ENCODE results near the gene GDPD3.
"Not testable (repeated sequence)": the region's sequence is repeated elsewhere in the genome, so short reads cannot be mapped to it uniquely, and the experiment has no call there.

GDPD3 gene

DNA sequence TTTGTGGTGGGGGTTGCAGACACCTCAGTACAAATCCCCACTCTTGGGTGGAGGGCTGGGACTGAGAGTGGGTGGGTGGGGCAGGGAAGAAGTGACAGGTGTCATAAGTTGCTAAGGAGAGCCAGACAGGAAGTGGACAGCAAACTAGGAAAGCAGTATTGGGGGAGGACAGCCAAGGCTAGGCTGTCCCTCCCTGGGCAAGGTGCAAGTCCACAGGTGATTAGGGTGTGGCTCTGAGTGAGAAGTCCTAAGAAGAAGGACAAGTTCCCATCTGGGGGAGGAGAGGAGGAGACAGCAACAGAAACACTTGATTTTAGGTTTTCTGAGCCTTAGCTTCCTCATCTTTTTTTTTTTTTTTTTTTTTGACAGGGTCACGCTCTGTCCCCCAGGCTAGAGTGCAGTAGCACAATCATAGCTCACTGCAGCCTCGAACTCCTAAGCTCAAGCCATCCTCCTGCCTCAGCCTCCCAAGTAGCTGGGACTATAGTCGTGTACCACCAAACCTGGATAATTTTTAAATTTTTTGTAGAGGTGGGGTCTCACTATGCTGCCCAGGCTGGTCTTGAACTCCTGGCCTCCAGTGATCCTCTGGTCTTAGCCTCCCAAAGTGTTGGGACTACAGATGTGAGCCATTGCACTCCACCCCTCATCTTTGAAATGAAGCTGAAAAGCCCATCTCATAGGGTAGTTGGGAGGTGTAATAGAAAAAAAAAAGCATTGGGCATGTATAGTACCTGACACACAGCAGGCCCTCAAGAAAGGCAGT lies 7.2 kb upstream of the GDPD3 start:
- H3K4me3 ChIP-seq (ENCODE audit: low read length): no peak overlapping the region
- H3K36me3 ChIP-seq (ENCODE audit: control insufficient read depth, insufficient read depth, low read length): peaks cover 20% of the 10 kb centered on the region
- no peaks in the 10 kb centered on the region for H3K9me3 ChIP-seq (ENCODE audit: control insufficient read depth, low read length)
- peak overlapping the region; percentile 4 for H3K9ac ChIP-seq (ENCODE audit: low read length)
- H3K4me1 ChIP-seq (ENCODE audit: control insufficient read depth, insufficient read depth, low read length): peaks cover 79% of the 10 kb centered on the region
- no peaks in the 10 kb centered on the region for H3K27me3 ChIP-seq (ENCODE audit: control insufficient read depth, insufficient read depth, low read length)

DNA sequence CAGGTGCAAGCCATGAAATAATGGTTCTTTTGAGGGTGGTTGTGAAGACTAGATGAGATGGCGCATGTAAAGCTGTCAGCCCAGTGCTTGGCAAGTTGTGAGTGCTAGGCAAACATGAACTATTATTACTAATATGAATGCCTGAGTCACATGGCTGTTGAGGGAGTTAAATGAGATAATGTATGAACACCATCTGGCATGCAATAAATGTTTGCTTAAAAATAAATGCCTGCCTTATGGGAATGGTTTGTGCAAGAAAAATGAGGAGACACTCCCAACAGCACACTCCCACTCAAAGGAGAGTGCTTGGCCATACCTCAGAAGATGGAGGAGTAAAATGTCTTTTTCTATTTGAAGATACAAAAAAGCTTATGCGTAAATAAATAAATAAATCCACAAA lies 6.1 kb upstream of the GDPD3 start:
- H3K36me3 ChIP-seq (ENCODE audit: control insufficient read depth, insufficient read depth, low read length): peaks cover 20% of the 10 kb centered on the region
- no peak overlapping the region for H3K9ac ChIP-seq (ENCODE audit: low read length)

DNA sequence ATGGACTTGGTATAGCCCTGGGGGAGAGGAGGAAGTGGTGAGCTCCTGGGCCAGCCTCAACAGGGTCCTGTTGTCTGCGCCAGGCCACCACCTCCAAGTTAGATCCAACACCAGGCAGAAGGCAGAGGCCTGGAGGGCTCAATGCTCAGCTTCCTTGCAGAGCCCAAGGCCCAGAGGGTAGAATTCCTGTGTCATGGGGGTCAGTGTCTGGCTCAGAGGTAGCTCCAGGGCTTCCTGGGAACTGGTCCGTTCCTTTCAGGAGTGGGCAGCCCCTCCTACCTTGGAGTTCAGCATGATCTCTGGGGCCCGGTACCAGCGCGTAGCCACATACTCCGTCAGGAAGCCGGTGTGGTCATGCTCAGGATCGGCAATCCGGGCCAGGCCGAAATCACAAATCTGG lies 4.4 kb upstream of the GDPD3 start:
- Histone ChIP-seq H3K9me3 (ENCODE audit: control insufficient read depth, low read length) (no peaks in the 10 kb centered on the region), H3K4me1 (ENCODE audit: control insufficient read depth, insufficient read depth, low read length) (peaks cover 93% of the 10 kb centered on the region), H3K9ac (ENCODE audit: low read length) (no peak overlapping the region), H3K4me3 (ENCODE audit: low read length) (no peak overlapping the region), H3K36me3 (ENCODE audit: control insufficient read depth, insufficient read depth, low read length) (peaks cover 20% of the 10 kb centered on the region), H3K27me3 (ENCODE audit: control insufficient read depth, insufficient read depth, low read length) (no peaks in the 10 kb centered on the region)

More for the DNA sequence above, 6.1 kb upstream of the GDPD3 start:
- no peaks in the 10 kb centered on the region for H3K27me3 ChIP-seq (ENCODE audit: control insufficient read depth, insufficient read depth, low read length)
- no peak overlapping the region for H3K4me3 ChIP-seq (ENCODE audit: low read length)
- H3K4me1 ChIP-seq (ENCODE audit: control insufficient read depth, insufficient read depth, low read length): peaks cover 88% of the 10 kb centered on the region
- no peaks in the 10 kb centered on the region for H3K9me3 ChIP-seq (ENCODE audit: control insufficient read depth, low read length)

DNA sequence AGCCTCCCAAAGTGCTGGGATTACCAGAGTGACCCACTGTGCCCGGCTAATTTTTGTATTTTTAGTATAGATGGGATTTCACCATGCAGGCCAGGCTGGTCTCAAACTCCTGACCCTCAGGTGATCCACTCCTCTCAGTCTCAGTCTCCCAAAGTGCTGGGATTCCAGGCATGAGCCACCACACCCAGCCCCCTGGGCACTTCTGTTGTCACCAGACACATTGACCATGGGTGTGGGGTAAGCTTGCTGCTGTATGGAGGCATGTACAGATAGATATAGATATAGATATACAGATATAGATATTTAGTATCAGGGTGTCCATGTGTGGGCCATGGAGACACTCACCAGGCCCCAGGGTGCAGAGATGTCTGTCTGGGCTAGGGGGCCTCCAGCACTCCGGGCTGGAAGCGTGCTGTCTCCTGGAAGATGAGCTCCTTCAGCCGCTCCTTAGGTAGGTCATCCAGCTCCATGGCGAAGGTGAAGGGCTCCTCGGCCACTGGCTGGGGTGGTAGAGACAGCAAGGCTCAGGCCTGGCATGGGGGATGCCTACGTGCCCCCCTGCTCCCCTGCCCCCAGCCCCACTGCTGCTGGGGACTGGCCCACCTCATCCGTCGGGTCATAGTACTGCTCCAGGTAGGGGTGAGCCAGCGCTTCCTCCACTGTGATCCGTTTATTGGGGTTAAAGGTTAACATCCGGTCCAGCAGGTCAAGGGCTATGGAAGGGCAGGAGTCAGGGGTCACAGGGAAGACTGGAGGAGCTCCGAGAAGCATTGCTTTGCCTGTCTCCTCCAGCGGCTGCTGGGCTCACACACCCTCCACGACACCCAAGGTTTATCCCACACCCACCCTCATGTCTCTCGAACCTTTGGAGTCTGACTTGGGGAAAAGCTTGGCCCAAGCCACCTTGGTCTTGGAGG lies 3.2 kb upstream of the GDPD3 start:
- Histone ChIP-seq H3K4me1 (ENCODE audit: control insufficient read depth, insufficient read depth, low read length) (peaks cover 89% of the 10 kb centered on the region), H3K27me3 (ENCODE audit: control insufficient read depth, insufficient read depth, low read length) (no peaks in the 10 kb centered on the region), H3K9me3 (ENCODE audit: control insufficient read depth, low read length) (no peaks in the 10 kb centered on the region), H3K36me3 (ENCODE audit: control insufficient read depth, insufficient read depth, low read length) (peaks cover 27% of the 10 kb centered on the region), H3K9ac (ENCODE audit: low read length) (no peak overlapping the region), H3K4me3 (ENCODE audit: low read length) (no peak overlapping the region)

DNA sequence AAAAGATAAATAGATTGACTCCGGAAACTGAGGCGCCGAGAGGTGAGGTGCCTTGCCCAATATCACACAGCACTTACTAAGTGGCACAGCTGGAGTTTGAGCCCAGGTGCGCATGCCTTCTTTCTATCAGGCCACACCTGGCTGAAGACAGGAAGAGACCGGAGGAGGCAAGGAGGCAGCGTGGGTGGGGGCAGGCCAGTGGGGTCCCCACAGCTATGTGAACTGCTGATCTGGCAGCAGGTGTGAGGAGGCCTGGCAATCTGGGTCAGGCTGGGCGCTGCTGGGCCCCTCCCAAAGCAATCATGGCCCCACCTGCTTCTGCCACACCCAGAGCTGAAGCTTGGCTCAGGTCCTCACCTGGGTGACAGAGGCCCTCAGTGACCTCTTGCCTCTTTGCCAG lies 1.9 kb upstream of the GDPD3 start:
- peaks cover 24% of the 10 kb centered on the region for H3K36me3 ChIP-seq (ENCODE audit: control insufficient read depth, insufficient read depth, low read length)
- no peak overlapping the region for H3K4me3 ChIP-seq (ENCODE audit: low read length)
- no peaks in the 10 kb centered on the region for H3K27me3 ChIP-seq (ENCODE audit: control insufficient read depth, insufficient read depth, low read length)
- peaks cover 79% of the 10 kb centered on the region for H3K4me1 ChIP-seq (ENCODE audit: control insufficient read depth, insufficient read depth, low read length)
- H3K9me3 ChIP-seq (ENCODE audit: control insufficient read depth, low read length): no peaks in the 10 kb centered on the region
- H3K9ac ChIP-seq (ENCODE audit: low read length): no peak overlapping the region

DNA sequence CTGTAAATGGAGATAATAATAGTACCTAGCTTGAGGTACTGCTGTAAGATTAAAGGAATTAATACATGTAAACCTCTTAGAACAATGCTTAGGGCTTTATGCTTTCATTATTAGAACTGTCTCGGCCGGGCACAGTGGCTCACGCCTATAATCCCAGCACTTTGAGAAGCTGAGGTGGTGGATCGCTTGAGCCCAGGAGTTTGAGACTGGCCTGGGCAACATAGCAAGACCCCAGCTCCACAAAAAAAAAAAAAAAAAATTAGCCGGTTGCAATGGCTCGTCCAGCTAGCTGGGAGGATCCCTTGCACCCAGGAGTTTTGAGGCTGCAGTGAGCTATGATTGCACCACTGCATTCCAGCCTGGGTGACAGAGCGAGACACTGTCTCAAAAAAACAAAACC lies 1.5 kb upstream of the GDPD3 start:
- H3K9me3 ChIP-seq (ENCODE audit: control insufficient read depth, low read length); H3K4me3 ChIP-seq (ENCODE audit: low read length); H3K27me3 ChIP-seq (ENCODE audit: control insufficient read depth, insufficient read depth, low read length): not testable (repeated sequence)
- Histone ChIP-seq H3K4me1 (ENCODE audit: control insufficient read depth, insufficient read depth, low read length) (peaks cover 75% of the 10 kb centered on the region), H3K9ac (ENCODE audit: low read length) (peak overlapping the region; percentile 43), H3K36me3 (ENCODE audit: control insufficient read depth, insufficient read depth, low read length) (peaks cover 24% of the 10 kb centered on the region)

DNA sequence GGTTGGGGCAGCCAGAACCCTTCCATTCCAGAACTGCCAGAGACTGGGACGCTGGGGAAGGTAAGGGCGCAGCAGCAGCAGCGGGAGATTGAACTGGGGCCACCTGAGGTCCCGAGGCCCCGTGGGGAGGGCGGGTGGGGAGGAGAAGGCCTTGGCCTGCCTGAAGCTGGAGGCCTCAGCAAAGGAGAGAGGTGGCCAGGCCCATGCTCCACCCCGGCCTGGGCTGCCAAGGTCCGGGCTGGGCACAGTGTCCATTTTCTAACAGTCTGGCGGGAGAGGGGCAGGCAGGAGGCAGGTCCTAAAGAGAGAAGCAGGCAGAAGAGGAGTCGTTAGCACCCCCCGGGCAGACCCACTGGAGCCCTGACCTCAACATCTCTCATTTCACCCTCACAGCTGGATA lies 1.1 kb upstream of the GDPD3 start:
- H3K9me3 ChIP-seq (ENCODE audit: control insufficient read depth, low read length): no peaks in the 10 kb centered on the region
- peak overlapping the region; percentile 43 for H3K9ac ChIP-seq (ENCODE audit: low read length)
- H3K4me1 ChIP-seq (ENCODE audit: control insufficient read depth, insufficient read depth, low read length): peaks cover 71% of the 10 kb centered on the region
- H3K36me3 ChIP-seq (ENCODE audit: control insufficient read depth, insufficient read depth, low read length): peaks cover 24% of the 10 kb centered on the region
- no peak overlapping the region for H3K4me3 ChIP-seq (ENCODE audit: low read length)
- H3K27me3 ChIP-seq (ENCODE audit: control insufficient read depth, insufficient read depth, low read length): no peaks in the 10 kb centered on the region

DNA sequence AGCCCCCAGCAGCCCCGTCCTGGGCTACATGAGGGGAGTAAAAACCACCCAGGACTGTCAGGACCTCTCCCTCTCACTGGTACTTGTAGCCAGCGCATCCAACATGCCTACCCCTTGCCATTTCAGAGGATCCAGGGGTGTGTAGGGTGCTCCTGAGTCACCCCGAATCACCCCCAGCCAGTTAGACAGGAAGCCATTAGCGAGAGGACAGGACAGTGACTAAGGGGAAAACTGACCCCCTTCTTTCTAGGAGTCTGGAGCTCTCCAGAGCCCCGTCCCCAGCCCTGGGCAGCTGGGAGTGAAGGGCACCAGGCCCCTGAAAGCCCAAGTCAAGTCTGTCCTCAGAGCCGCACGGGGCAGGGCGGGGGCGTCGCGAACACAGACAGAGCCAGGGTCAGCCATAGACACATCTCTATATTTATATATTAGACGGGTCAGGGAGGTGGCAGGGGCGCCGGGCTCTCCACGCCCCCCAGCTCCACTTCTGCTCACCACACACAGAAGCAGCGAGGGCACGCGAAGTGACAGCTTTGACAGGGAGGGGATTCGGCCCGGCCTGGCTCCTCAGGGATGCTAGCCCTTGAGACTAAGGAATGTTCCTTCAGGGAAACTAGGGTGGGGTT lies 485 bp upstream of the GDPD3 start:
- H3K36me3 ChIP-seq (ENCODE audit: control insufficient read depth, insufficient read depth, low read length): peaks cover 24% of the 10 kb centered on the region
- H3K27me3 ChIP-seq (ENCODE audit: control insufficient read depth, insufficient read depth, low read length): no peaks in the 10 kb centered on the region
- H3K4me3 ChIP-seq (ENCODE audit: low read length): no peak overlapping the region
- peaks cover 65% of the 10 kb centered on the region for H3K4me1 ChIP-seq (ENCODE audit: control insufficient read depth, insufficient read depth, low read length)
- peak overlapping the region; percentile 47 for H3K9ac ChIP-seq (ENCODE audit: low read length)
- no peaks in the 10 kb centered on the region for H3K9me3 ChIP-seq (ENCODE audit: control insufficient read depth, low read length)

DNA sequence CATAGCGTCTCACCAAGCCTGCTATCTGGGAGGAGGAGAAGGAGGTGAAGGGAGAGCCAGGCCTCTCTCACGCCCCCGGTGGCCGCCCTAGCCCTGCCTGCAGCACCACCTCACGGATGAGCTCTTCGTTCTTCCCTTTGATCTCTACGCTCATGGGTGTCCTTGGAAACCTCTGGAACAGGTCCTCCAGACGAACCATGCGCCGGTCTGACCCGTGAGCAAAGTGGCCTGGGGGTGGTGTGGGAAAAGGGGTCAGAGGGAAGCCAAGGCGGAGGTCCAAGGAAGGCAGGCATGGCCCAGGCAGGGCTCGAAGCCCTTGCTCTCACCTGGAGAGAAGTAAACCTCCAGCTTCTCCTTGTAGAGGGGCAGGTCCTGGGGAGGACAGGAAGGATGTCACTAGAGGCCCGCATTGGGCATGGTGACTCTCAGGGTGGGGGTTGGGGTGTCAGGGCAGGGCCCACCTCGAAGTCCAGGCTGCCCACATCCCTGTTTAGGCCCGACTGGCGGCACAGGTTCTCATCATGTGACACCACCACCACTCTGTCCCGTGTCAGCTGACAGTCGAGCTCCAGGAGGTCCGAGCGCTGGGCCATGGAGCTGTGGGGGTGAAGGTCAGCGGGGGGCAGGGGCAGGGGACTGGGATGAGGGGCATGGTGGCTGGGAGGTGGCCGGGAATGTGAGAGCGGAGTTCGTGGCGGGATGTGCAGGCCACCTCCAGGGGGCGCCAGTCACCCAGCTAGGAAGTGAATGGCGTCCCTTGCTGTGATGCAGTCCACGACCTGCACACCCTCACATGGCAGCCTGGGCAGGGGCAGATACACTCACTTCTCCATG lies 923 bp downstream of the GDPD3 start:
- H3K27me3 ChIP-seq (ENCODE audit: control insufficient read depth, insufficient read depth, low read length): no peaks in the 10 kb centered on the region
- peaks cover 59% of the 10 kb centered on the region for H3K4me1 ChIP-seq (ENCODE audit: control insufficient read depth, insufficient read depth, low read length)
- H3K9ac ChIP-seq (ENCODE audit: low read length): no peak overlapping the region
- no peaks in the 10 kb centered on the region for H3K9me3 ChIP-seq (ENCODE audit: control insufficient read depth, low read length)
- peaks cover 22% of the 10 kb centered on the region for H3K36me3 ChIP-seq (ENCODE audit: control insufficient read depth, insufficient read depth, low read length)
- no peak overlapping the region for H3K4me3 ChIP-seq (ENCODE audit: low read length)

DNA sequence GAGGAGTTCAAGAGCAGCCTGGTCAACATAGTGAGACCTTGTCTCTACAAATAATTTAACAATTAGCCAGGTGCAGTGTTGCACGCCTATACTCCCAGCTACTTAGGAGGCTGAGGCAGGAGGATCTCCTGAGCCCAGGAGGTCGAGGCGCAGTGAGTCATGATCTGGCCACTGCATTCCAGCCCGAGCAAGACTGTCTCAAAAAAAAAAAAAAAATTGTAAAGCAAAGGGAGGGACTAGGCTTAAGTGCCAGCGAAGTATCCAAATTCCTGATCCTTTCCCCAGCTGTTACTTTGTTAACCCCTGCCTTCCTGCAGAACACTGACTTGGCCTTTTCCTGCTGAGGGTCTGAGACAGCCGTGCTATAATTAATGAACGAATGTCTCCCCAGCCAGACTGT lies 2.7 kb downstream of the GDPD3 start:
- Histone ChIP-seq H3K4me1 (ENCODE audit: control insufficient read depth, insufficient read depth, low read length) (peaks cover 42% of the 10 kb centered on the region), H3K4me3 (ENCODE audit: low read length) (no peak overlapping the region), H3K27me3 (ENCODE audit: control insufficient read depth, insufficient read depth, low read length) (no peaks in the 10 kb centered on the region), H3K36me3 (ENCODE audit: control insufficient read depth, insufficient read depth, low read length) (peaks cover 13% of the 10 kb centered on the region), H3K9ac (ENCODE audit: low read length) (no peak overlapping the region), H3K9me3 (ENCODE audit: control insufficient read depth, low read length) (no peaks in the 10 kb centered on the region)

DNA sequence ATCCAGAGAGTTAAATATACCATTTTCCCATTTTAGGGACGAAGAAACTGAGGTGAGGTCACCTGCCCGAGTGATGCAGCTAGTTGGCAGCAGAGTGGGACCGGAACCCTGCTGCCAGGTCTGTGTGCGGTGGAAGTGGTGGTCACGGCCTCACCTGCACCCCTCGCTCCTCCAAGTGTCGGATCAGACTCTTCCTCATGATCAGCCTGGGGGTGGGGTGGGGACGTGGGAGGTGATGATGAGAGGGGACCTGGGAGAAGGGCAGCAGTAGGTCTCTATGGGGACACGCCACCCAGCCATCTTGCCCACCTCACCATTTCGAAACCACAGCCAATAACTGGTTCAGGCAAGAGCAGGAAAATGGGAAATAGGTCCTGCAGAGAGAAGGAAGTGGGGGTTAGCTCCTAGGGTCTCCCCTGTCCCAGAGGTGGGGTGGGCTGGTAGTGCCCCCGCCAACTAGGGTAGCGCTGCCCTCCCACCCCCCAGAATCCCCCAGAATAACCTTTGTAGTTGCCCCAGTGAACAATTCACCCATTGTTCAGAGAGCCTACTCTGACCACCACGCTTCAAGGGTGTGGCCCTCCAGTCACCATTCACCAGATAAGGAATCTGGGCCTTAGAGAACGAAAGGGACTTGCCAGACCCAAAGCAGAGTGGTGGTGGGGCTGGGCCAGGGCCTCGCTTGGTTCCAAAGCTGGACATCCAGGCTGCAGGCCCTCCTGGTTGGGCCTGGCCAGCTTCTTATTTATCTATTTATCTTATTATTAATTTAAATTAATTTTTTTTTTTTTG lies 5.1 kb downstream of the GDPD3 start:
- Histone ChIP-seq H3K4me3 (ENCODE audit: low read length) (no peak overlapping the region), H3K27me3 (ENCODE audit: control insufficient read depth, insufficient read depth, low read length) (no peaks in the 10 kb centered on the region), H3K9me3 (ENCODE audit: control insufficient read depth, low read length) (no peaks in the 10 kb centered on the region), H3K9ac (ENCODE audit: low read length) (no peak overlapping the region), H3K4me1 (ENCODE audit: control insufficient read depth, insufficient read depth, low read length) (peaks cover 29% of the 10 kb centered on the region), H3K36me3 (ENCODE audit: control insufficient read depth, insufficient read depth, low read length) (peaks cover 13% of the 10 kb centered on the region)
